GM21381 (cell line): Measurements from ENCODE around the gene BEND4.
A peak's percentile ranks its signal among the peaks of the same experiment; 100 is the strongest.

Experiments
- ATAC-seq: cut with Tn5 transposase; IDR thresholded peaks from one replicate; pipeline ENCODE4 v1.9.1; 2021; ENCODE audit warnings: mild to moderate bottlenecking, moderate library complexity; ENCODE audit not compliant: unreplicated experiment

BEND4 gene

DNA sequence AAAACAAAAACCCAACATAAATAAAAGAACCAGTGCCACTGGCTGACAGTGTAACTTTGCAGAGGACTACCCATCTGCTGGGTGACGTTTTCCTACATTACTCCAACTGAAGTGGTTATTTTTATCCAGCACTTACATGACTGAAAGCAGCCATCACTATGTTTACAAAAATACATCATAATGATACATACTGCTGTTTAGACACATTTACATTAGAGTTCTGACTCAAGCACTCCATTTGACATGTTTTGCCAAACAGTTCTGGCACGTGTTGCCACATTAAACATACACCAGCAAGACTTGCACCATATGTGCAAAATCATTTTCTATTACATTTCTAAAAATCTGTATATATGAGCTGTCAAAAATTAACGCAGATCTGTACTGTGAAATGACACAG, 39.6 kb downstream of the BEND4 start:
- no peak for ATAC-seq

- ATAC-seq, result no peak
Measured at GRCh38 chr4:42104521-42104920, 47.9 kb downstream of the BEND4 start.

- no peak for ATAC-seq
Measured at GRCh38 chr4:42101446-42101975, 50.9 kb downstream of the BEND4 start.

DNA sequence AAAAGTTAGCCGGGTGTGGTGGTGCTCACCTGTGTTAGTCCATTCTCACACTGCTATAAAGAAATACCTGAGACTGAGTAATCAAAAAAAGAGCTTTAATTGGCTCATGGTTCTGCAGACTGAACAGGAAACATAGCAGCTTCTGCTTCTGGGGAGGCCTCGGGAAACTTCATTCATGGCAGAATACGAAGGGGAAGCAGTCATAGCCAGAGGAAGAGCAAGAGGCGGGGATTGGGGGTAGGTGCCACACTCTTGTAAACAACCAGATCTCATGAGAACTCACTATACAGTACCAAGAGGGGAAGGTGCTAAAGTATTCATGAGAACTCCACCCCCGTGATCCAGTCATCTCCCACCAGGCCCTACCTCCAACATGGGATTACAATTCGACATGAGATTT, 64.1 kb downstream of the BEND4 start:
- no peak for ATAC-seq

GRCh38 chr4:42083816-42084215, 68.6 kb downstream of the BEND4 start:
- no peak for ATAC-seq

DNA sequence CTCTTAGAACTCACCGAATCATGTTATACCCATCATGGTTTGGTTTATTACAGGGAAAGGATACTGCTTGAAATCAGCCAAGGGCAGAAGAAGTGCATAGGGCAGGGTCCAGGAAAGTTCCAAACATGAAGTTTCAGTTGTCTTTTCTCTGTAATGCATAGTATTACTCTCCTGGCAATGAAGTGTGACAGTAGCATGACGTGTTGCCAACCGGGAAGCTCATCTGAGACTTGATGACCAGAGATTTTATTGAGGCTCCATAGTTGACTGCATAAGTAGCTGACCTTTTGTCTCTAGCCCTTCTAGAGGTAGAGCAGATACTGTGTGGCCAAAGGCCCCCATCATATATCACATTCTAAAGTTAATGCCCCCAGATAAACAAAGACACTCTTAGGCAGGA, 72.1 kb downstream of the BEND4 start:
- peak; percentile 46 for ATAC-seq

GRCh38 chr4:42078184-42078801, 74.2 kb downstream of the BEND4 start:
- ATAC-seq, result peak; percentile 81

GRCh38 chr4:42074294-42074693, 78.2 kb downstream of the BEND4 start:
- no peak for ATAC-seq

GRCh38 chr4:42070463-42070862, 82.0 kb downstream of the BEND4 start:
- ATAC-seq, result no peak

DNA sequence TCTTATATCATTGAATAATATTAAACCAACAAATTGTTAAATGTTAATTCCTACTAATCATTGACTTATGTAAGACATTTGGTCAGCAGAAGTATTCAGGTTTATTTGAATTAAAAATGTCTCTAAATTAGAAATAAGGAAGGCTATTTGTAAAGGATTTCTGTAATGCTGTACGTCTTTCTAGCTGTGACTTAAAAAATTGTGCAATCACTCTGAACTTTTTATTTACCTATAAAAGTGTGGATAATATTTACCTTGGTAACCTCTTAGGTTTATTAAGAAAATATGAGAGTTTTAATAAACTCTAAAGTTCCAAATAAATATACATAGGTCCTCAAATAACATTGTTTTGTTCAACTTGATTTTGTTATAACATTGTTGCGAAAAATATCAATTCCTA, 85.2 kb downstream of the BEND4 start:
- no peak for ATAC-seq

DNA sequence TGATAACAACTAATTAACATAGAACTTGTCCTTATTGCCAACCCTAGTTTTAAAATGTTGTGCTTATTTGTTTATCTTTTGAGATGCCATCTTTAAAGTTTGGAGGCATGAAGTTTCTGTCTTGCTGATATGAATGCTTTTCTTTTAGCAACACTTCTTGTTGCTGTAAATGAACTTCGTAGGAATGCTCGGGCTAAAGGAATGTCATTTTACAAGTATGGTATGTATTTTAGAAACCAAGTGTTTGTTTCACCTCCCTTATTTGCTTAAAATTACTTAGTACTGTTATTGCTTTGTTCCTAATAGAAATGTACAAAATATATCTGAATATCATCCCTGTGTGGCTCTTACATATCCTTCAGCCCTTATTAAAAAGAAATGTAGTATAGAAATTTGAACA, 86.1 kb downstream of the BEND4 start:
- no peak for ATAC-seq
